ENCODE data around the gene CTSL.
"Not testable (repeated sequence)": the region's sequence is repeated elsewhere in the genome, so short reads cannot be mapped to it uniquely, and the experiment has no call there.

Gene CTSL

DNA sequence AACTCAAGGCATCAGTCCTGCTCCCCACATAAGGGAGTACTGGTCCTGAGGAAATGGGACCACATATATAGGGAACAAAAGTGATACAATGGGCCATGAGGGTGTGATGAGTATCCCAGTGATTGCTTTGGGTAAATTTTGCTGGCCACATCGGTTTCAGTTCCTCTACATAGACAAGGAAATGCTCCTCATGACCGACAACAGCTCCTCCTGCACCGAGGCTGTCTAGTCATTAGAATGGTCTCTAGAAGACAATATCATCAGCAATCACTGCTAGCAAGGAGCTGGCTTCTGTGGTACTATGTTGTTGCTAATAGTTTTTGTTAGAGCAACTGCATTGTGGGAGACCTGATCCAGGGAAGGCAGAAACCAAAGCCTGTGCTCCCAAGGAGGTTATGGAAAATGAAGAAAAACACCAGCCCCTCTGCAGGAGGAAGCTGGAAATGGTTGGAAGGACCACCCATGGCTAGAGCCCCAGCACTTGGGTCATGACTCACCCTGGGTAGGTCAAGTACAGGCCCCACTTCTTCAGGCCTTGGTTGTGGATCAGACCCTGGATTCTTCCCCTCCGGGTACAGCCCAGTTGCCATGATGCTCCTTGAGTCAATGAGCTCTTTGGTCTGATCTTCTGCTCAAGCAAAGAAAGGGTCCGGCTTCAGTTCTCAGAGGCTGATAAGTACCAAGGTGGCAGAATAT lies 3.4 kb upstream of the CTSL start:
- no peak for DNase-seq (ENCODE audit: low spot score)

DNA sequence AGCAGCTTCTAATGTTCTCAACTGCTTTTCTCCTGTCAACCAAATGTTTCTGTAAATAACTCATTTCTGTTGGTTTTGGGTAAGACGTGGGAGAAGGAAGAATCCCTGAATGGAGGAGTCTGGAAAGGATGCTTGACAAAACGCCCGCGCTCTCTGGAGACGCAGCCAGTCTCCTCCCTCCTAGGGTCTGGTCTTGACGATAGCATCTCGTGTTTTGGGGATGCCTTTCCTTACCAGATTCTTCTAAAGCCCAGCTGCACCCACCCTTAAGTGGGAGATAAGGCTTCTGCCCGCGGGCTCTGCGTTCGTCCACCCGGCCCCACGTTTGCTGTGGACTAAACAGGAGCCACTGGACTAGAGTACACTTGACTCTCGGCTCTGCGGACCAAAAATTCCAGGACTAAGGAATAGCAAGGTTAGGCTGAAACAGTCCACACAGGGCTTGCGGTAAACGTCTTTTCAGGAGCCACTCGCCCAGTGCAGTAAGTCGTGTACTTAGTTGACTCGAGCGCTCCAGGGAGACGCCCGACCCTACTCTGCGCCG lies 491 bp upstream of the CTSL start:
- no peak for DNase-seq (ENCODE audit: low spot score)

DNA sequence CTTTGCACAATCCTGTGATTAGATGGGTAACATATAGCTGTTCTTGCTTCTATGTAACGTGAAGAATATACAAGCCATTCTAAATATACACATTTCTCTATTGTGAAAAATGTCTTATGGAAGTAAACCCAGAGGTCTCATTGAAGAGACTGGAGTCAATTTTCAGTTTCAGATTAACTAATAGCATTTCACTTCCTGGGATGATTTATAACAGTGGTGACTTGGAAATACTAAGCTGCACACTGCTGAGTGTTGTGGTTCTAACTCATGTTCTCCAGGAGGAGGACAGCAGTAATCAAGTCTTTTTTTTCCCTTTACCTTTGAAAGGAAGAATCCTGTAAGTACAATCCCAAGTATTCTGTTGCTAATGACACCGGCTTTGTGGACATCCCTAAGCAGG lies 3.3 kb downstream of the CTSL start:
- no peak for DNase-seq (ENCODE audit: low spot score)

DNA sequence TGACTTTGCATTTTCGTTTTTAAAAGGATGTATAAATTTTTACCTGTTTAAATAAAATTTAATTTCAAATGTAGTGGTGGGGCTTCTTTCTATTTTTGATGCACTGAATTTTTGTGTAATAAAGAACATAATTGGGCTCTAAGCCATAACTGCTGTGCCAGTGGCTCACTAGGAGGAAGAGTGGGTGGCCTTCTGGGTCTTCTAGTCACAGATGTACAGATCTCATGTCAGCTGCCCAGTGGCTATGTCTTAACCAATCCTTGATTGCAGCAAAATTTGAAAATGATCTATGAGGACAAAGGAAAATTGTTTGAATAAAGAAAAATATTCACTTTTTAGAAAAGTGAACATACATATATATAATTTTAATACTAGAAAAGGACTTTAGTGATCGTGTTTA lies 5.4 kb downstream of the CTSL start:
- no peak for DNase-seq (ENCODE audit: low spot score)

DNA sequence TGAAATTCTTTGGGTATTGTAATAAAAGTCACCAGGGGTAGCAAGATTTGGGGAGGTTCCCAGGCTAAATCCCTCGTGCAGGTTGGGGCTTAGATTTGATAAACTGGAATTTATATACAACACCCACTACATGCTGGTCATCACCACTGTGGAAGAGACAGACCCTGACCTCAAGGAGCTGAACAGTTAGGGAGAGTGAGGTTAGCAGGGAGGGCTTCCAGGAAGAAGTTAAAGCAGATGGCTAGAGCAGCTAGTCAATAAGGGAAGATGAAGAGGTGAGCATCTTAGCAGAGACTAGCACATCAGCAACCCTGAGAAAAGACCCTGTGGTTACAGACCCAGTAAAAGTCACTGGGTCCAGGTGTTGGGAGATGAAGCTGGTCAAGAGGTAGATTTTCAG lies 6.4 kb downstream of the CTSL start:
- no peak for DNase-seq (ENCODE audit: low spot score)

DNA sequence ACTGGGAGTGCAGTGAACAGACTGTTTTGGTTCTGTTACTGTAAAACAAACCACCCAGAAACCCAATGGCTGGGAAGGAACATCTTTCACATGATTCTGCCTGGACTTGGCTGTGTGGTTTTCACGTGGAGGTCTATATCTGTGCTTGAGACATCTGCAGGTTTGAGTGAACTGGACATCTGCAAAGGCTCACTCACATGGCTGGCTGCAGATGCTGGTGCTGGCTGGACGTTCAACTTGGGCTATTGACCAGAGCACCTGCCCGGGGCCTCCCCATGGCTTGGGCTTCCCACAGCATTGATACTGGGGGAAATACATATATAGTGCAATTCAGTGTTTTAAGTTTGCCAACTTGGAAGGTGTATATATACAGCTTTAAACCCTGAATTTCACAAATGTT lies 6.8 kb downstream of the CTSL start:
- DNase-seq (ENCODE audit: low spot score) = no peak

DNA sequence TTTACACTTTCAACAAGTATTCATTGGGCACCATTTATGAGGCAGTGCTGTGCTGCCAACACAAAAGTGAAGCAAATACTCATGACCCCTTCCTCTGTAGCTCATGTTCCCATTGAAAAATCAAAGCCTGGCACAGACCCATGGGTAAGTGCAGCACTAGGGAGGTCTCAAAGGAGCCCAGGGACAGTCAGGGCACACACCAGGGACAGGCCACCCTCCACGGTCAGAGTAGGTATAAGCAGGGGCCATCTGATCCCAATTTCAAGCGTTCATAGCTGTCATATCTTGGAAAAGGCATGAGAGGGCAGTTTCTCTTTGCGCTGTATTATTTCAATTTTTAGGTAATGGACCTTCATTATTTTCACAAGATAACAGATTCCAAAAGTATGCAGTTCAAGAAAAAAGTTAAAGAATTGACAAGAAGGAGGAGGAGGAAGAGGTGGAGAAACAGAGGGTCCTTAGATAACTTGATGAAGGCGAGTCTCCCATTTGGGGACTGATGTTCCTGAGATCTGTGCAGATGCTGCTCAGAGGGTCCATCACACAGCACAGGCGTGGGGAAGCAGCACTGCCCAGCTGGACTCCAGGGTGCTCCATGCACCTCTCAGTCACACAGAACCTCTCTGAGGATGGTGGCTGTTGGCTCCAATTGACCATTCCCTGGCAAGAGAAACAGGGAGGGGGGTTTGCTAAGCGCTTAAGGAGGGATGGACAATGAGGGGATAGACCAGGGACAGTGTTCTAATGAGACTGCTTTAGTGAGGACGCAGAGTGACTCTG lies 7.5 kb downstream of the CTSL start:
- no peak for DNase-seq (ENCODE audit: low spot score)

DNA sequence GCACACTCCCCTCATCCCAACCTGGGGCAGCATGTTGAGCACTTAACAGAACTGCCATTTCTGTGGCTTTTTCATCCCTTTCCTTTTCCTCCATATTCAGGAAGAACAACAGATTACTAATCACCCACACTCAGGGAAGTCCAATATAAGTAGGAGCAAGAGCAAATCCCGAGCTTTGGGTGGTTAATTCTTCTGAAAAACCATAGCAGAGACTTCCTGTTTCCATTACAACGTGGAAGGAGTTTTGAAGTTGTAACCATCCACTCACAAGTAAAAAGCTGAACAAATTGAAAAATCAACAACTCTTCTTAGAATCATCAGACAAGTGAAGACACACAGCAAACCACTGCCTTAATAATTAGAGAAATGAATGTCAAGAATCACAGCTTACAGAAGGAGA lies 8.2 kb downstream of the CTSL start:
- DNase-seq (ENCODE audit: low spot score) = no peak

DNA sequence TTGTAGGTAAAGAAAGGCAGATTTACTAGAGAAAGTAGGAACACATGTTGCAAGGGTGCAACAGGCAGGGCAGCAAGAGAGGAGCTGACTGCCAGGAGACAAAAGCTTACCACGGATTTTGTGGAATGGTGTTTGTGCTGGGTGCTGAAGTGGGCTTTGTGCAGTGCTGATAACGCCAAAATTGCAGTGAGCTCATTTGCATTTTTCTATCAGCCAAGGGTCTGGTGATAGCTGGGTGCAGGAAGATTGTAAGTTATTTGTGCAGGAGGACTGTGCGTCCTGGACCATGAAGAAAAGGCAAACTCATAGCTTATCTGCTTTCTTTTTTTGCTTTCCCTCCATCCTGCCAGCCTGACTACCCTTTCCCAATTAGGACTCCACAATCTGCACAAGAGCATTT lies 13.6 kb downstream of the CTSL start:
- no peak for DNase-seq (ENCODE audit: low spot score)

DNA sequence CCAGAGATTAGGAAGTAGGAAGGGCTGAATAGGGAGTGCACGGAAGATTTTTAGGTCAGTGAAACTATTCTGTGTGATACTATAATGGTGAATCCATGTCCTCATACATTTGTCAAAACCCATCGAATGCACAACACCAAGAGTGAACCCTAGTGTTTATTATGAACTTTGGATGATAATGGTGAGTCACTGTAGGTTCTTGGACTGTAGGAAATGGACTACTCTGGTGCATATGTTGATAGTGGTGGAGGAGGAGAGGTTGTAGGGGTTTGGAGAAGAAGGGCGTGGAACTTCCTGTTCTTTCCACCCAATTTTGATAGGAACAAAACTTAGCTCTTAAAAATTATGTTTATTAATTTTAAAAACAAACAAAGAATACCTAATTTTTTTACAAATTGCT lies 14.3 kb downstream of the CTSL start:
- DNase-seq (ENCODE audit: low spot score) = no peak

DNA sequence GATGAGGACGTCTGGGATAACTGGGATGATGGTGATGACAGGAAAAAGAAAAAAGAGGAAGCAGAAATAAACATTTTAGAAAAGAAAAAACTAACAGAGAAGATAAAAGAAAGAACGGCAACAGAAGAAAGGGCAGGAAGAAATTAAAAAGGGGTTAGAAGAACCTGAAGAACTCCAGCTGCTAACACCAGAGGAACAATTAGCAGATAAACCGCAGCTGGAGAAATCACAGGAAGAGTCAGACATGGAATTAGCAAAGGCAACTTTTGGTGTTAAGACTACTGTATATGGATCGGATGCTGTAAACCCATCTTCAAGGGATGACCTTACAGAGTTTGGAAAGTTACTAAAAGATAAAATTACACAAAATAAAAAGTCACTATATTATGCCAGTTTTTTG lies 15.4 kb downstream of the CTSL start:
- no peak for DNase-seq (ENCODE audit: low spot score)

DNA sequence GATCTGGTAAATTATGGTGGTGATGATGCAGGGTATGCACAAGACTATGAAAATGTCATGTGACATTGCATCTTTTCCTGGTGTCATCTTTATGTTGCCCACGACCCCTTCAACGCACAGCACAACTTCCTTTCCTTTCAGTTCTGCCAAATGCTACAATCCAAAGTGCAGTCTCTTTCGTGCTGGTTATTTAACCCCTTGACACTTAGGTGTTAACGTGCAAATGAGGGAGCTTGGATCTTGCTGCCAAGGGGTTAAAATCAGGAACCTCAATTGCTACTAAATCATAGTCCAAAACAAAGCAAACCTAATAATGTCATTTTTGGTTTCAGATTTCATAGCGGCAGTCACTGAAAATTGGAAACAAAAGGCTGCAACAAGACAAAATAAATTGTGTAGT lies 16.0 kb downstream of the CTSL start:
- DNase-seq (ENCODE audit: low spot score) = no peak

DNA sequence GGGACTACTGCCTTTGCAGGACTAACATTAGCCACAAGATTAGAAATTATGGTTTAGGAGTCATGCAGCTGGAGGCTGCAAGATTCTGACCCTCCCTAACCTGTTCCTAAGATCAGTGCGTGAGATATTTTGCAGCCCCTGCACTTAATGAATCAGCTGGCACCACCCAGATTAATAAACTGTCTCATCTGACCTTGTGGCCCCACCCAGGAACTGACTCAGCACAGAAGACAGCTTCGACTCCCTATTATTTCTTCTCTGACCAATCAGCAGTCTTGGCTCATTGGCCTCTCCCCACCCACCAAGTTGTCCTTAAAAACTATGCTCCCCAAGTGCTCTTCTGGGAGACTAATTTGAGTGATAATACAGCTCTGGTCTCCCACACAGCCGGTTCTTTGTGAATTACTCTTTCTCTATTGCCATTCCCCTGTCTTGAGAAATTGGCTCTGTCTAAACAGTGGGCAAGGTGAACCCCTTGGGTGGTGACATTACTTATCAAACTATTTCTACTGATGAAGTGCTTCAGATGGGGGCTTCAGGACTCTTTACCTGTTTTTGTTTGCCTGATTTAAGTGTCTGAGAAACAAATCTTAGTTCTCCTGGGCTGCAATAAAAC lies 17.0 kb downstream of the CTSL start:
- no peak for DNase-seq (ENCODE audit: low spot score)

DNA sequence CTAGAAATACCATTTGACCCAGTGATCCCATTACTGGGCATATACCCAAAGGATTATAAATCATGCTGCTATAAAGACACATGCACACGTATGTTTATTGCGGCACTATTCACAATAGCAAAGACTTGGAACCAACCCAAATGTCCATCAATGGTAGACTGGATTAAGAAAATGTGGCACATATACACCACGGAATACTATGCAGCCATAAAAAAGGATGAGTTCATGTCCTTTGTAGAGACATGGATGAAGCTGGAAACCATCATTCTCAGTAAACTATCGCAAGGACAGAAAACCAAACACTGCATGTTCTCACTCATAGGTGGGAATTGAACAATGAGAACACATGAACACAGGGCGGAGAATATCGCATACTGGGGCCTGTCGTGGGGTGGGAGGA lies 18.3 kb downstream of the CTSL start:
- DNase-seq (ENCODE audit: low spot score) = not testable (repeated sequence)

DNA sequence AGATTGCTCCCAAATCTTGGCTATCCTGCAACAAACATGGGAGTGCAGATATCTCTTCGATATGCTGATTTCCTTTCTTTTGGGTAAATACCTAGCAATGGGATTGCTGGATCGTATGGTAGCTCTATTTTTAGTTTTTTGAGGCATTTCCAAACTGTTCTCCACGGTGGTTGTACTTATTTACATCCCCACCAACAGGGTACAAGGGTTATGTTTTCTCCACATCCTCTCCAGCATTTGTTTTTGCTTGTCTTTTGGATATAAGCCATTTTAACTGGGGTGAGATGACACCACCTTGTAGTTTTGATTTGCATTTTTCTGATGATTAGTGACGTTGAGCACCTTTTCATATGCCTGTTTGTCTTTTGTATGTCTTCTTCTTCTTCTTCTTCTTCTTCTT lies 20.3 kb downstream of the CTSL start:
- no peak for DNase-seq (ENCODE audit: low spot score)

DNA sequence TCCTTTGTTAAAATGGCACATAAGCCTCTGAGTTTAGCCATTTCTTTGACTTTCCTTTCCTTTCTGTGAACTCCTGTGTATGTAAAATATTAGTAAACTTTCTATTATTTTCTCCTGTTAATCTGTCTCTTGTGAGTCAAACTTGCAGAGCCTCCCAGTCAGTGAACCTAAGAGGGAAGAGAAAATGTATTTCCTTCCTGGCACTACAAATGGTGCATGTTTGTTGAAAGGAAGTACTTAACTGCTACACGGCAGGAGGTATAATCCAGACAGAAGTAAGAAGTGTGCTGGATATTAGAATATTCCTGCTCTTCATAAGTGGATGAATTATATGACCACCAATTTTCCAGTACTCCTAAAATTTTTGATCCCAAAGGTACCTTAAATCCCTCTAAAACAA lies 23.0 kb downstream of the CTSL start:
- no peak for DNase-seq (ENCODE audit: low spot score)

DNA sequence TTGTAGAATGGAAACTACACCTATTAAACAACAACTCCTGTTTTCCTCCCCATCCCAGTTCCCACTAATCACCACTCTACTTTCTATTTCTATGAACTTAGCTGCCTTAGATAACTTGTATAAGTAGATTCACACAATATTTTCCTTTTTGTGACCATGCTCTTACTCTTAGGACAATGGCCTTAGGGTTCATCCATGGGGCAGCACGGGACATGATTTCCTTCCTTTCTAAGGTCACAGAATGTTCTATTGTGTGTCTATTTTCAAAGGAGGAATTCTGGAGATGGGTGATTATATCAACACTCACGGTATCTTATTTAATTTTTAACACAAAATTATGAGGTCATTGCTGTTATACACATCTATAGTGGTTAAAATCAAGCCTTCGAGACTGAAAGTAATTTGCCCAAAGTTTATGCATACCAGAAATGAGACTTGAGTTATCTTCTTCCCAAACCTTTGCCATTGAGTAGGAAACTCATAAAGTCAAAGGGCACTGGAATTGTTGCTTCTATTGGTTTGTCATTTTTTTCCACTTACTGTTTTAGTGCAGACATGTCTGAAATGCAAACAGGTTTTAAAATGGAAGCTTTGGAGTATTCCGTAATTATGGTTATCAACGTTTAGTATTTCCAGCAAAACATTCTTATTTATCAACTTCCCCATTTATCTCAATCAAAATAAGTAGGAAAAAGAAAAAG lies 23.6 kb downstream of the CTSL start:
- no peak for DNase-seq (ENCODE audit: low spot score)

DNA sequence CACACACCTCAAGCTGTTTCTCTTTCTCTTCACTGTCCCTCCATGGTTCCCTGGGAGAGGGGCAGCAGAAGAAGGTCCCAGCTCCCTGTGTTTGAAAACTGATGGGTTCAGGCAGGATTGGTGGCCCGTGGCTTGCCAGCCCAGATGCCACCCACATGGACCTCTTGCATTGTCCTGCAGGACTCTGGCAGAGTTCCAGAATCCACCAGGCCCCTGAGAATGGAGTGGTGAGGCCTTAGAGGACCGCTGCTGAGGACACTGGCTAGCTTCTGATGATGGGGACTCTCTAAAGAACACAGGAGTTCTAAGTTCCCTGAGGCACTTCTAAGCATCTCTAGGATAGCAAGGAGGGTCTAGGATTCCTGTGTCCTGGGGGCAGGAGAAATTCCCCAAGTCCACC lies 24.8 kb downstream of the CTSL start:
- DNase-seq (ENCODE audit: low spot score) = no peak

DNA sequence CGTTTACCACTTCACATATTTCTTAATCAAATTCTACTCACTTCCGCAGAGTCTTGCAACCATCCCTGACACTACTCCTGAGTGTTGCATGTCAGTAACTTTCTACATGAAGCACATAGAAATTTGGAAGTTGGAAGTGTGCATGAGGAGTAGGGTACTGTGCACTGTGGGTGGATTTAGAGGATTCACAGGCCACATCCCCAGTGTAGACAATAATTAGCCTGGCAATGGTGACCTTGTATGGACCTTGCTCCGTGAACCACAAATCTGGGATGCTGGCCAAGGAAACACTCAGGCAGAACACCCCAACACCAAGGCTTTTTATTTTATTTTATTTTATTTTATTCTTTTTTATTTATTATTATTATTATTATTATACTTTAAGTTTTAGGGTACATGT lies 25.5 kb downstream of the CTSL start:
- DNase-seq (ENCODE audit: low spot score) = no peak

DNA sequence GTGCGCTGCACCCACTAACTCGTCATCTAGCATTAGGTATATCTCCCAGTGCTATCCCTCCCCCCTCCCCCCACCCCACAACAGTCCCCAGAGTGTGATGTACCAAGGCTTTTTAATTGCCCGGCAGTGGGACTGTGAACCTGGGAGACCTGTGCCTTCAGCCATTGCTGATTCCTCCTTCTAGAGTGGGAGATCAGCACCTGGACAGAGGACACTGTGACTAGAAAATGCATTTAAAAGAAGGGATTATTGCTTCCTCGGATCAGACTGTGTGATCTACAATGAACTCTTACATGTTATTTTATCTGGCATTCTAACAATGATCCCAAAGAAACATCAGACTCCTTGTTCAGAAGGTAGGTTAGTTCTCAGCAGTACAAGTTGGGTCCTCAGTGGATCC lies 25.9 kb downstream of the CTSL start:
- DNase-seq (ENCODE audit: low spot score) = no peak

DNA sequence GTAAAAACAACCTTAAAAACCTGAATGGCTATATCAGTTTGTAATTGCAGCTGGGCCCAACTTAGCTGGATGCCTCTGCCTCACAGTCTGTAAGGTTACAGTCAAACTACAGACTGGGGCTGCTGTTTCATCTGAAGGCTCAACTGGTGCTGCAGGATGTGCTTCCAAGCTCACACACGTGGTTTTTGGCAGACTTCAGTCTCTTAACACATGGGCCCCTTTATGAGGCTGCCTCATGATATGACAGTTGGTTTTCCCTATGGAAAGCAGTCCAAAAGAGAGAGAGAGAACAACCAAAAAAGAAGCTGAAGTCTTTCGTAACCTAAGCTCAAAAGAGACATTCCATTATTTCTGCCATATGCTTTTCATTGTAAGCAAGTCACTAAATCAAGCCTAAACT lies 27.4 kb downstream of the CTSL start:
- DNase-seq (ENCODE audit: low spot score) = no peak

DNA sequence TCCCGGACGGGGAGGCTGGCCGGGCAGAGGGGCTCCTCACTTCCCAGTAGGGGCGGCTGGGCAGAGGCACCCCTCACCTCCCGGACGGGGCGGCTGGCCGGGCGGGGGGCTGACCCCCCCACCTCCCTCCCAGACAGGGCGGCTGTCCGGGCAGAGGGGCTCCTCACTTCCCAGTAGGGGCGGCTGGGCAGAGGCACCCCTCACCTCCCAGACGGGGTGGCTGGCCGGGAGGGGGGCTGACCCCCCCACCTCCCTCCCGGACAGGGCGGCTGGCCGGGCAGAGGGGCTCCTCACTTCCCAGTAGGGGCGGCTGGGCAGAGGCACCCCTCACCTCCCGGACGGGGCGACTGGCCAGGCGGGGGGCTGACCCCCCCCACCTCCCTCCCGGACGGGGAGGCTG lies 32.4 kb downstream of the CTSL start:
- not testable (repeated sequence) for DNase-seq (ENCODE audit: low spot score)

DNA sequence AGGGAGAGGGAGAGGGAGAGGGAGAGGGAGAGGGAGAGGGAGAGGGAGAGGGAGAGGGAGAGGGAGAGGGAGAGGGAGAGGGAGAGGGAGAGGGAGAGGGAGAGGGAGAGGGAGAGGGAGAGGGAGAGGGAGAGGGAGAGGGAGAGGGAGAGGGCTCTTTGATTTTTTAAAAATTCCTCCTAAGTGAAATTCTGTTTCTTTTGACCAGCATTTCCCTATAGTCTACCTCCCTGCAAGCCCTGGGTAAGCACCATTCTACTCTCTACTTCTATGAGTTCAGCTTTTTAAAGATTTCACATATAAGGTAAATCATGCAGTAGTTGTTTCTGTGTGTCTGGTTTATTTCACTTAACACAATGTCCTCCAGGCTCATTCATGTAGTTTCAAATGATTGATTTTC lies 34.1 kb downstream of the CTSL start:
- not testable (repeated sequence) for DNase-seq (ENCODE audit: low spot score)
